Suprapubic skin (tissue), 3 donors: Measurements from ENCODE around the gene PDP2.

Experiments used
- POLR2A ChIP-seq, 2 donors: fragments of 450-650 bp; IDR thresholded peaks; one replicate each; pipeline ENCODE4 v1.6.1; 2017; ENCODE audit warnings: antibody characterized with exemption in 2 of 2, mild to moderate bottlenecking in 2 of 2, moderate library complexity in 2 of 2
- TF ChIP-seq, protein P1 (sequence below), 2 donors: fragments of 200-600 bp in 1 of 2; fragments of 450-650 bp in 1 of 2; sonication (generic) in 1 of 2; IDR thresholded peaks; one replicate each; pipeline ENCODE4 v1.5.1; 2016 to 2019; ENCODE audit warnings: antibody characterized with exemption in 2 of 2, mild to moderate bottlenecking in 1 of 2, moderate library complexity in 1 of 2

GRCh38 chr16:66934138-66934838, 54.0 kb downstream of the PDP2 start, which contains the start of gene CIAO2B:
- TF ChIP-seq POLR2A (IDR thresholded peaks at IDR 0.05), result peak; percentile 61 to 82
- TF ChIP-seq, protein P1, sequence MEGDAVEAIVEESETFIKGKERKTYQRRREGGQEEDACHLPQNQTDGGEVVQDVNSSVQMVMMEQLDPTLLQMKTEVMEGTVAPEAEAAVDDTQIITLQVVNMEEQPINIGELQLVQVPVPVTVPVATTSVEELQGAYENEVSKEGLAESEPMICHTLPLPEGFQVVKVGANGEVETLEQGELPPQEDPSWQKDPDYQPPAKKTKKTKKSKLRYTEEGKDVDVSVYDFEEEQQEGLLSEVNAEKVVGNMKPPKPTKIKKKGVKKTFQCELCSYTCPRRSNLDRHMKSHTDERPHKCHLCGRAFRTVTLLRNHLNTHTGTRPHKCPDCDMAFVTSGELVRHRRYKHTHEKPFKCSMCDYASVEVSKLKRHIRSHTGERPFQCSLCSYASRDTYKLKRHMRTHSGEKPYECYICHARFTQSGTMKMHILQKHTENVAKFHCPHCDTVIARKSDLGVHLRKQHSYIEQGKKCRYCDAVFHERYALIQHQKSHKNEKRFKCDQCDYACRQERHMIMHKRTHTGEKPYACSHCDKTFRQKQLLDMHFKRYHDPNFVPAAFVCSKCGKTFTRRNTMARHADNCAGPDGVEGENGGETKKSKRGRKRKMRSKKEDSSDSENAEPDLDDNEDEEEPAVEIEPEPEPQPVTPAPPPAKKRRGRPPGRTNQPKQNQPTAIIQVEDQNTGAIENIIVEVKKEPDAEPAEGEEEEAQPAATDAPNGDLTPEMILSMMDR (IDR thresholded peaks at IDR 0.05), result no peak
